H1 (cell line): ENCODE results near the gene CREG2. TPM values are rescaled to one million over a fixed set of nuclear protein-coding genes. Genes with fewer than 3 reads are reported as not detected.

Experiments
- ASH2L ChIP-seq: fragments of 200-600, 300-600 bp; sonication (generic); IDR thresholded peaks from one replicate; pipeline ENCODE4 v1.7.1; 2017; ENCODE audit warnings: low read length
- BRCA1 ChIP-seq: IDR thresholded peaks from 2 replicates; pipeline ENCODE4 v1.6.1; 2012; ENCODE audit warnings: low read depth, low read length, improper control_type of control experiment
- CHD7 ChIP-seq: fragments of 300-600 bp; sonication (generic); IDR thresholded peaks from 2 replicates; pipeline ENCODE4 v1.7.1; 2012; ENCODE audit warnings: low read length, moderate library complexity, mild to moderate bottlenecking, inconsistent platforms; ENCODE audit not compliant: insufficient replicate concordance
- GTF2F1 ChIP-seq: IDR thresholded peaks from 2 replicates; pipeline ENCODE4 v1.6.1; 2012; ENCODE audit warnings: low read depth, low read length, improper control_type of control experiment, borderline replicate concordance
- polyA plus RNA-seq, 7 experiments: library from polyadenylated mRNA; depleted of rRNA in 3 of 7; stranded (reverse) in 5 of 7; unstranded in 2 of 7; fragments of >200 nt in 5 of 7; fragments of 200-250 nt in 2 of 7; gene quantifications; 1 replicate in 5 of 7; 2 replicates in 1 of 7; 4 replicates in 1 of 7; pipeline versions ENCODE4 v1.2.1 to v1.2.3, GENCODE V29; 2011 to 2013; ENCODE audit warnings: missing spikeins in 2 of 7, mixed read lengths in 2 of 7
- total RNA-seq: library from RNA; stranded (reverse); fragmentation: NEBNext Ultra II Directional; extraction: Animal tissue kit (Norgen Biotek cat#: 25700); gene quantifications from 2 replicates; pipeline ENCODE4 v1.2.1, GENCODE V29; 2021
- TF ChIP-seq, protein P1 (sequence below), 3 experiments: IDR thresholded peaks; 1 replicate in 2 of 3; 2 replicates in 1 of 3; pipeline versions ENCODE4 v1.5.1 to v1.6.1; 2011; ENCODE audit warnings: low read length in 3 of 3, mild to moderate bottlenecking in 3 of 3, inconsistent platforms in 2 of 3, low read depth in 1 of 3, moderate library complexity in 1 of 3; ENCODE audit not compliant: insufficient read depth in 1 of 3; ENCODE audit errors: control extremely low read depth in 1 of 3

The CREG2 gene
- total and polyA plus RNA-seq, 2 of the 8 experiments (the other 6 are each of a cell fraction or from before 2014, with no cell fraction given) = 2.0 to 2.2 TPM

DNA sequence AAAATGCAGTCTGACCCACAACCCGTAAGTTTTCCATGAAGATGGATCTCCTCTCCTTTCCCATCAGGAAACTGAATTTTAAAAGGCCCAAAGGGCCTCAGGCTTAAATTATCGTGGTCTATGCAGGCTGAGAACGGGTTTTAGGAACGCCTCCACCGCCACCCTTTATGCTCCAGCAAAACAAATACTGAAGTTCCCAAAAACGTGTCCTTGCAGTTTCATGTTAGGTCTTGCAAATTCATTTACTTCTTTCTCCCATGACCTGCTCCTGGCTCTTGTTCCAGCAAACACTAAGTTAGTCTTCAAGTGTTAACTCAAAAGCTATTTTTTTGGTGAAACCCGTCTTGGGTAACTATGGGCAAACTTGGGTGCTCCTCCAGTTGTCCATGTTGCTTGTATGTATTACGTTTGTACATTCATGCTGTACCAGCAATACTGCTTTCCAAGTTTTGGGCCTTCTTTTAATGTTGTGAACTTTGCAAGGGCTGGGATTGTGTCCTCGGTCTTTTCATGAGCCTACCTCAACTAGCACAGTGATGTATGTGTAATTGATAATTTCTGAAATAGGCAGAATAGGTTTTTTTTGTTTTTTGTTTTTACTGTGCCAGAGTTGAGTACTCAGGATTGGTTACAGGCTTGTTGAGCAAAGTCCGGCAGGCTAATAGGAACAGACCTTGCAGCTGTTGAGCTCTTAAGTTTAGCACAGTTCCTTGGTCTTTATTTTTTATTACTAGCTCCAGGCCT, 77.0 kb downstream of the CREG2 start (continued):
- TF ChIP-seq, protein P1, sequence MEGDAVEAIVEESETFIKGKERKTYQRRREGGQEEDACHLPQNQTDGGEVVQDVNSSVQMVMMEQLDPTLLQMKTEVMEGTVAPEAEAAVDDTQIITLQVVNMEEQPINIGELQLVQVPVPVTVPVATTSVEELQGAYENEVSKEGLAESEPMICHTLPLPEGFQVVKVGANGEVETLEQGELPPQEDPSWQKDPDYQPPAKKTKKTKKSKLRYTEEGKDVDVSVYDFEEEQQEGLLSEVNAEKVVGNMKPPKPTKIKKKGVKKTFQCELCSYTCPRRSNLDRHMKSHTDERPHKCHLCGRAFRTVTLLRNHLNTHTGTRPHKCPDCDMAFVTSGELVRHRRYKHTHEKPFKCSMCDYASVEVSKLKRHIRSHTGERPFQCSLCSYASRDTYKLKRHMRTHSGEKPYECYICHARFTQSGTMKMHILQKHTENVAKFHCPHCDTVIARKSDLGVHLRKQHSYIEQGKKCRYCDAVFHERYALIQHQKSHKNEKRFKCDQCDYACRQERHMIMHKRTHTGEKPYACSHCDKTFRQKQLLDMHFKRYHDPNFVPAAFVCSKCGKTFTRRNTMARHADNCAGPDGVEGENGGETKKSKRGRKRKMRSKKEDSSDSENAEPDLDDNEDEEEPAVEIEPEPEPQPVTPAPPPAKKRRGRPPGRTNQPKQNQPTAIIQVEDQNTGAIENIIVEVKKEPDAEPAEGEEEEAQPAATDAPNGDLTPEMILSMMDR (IDR thresholded peaks at IDR 0.05; ENCODE audit: control extremely low read depth in 1 of 3, insufficient read depth in 1 of 3, low read depth in 1 of 3, low read length in 3 of 3) = no peak
- TF ChIP-seq CHD7 = no peak
- no peak for TF ChIP-seq BRCA1
- no peak for TF ChIP-seq ASH2L
- no peak for TF ChIP-seq GTF2F1
